PC-3 (cell line): ENCODE measurements around the gene IFNL1. TPM values are rescaled to one million over a fixed set of nuclear protein-coding genes. Genes with fewer than 3 reads are reported as not detected.

ENCODE experiments used
- ATAC-seq: fragments of 200-7000 bp; cut with Tn5 transposase; 2 replicates; pipeline ENCODE4 v1.9.1; 2020; ENCODE audit warnings: mild to moderate bottlenecking, moderate library complexity
- BruUV-seq: library from RNA; stranded (reverse); fragments of 400-500 nt; replicated peaks from 2 replicates; lab custom pipeline; 2021; lab: Mats Ljungman, UMichigan
- CTCF ChIA-PET: fragments of 300-600 bp; sonication (Branson Sonifier 250); formaldehyde crosslinking; loops from one replicate; lab custom pipeline; 2022; ENCODE audit warnings: antibody characterized with exemption; lab: Charles Lee
- POLR2A ChIA-PET: fragments of 300-600 bp; sonication (Branson Sonifier 250); formaldehyde crosslinking; loops from one replicate; lab custom pipeline; 2022; ENCODE audit warnings: antibody characterized with exemption; ENCODE audit not compliant: unreplicated experiment; lab: Charles Lee
- DNase-seq: peaks from one replicate; pipeline ENCODE4 v3.0.0-alpha.2; 2015
- H2AFZ ChIP-seq: fragments of 300-600 bp; sonication (generic); 2 replicates; pipeline ENCODE4 v1.6.0; 2016; ENCODE audit warnings: antibody characterized with exemption, low read length
- H3F3A ChIP-seq: fragments of 300-600 bp; sonication (generic); one replicate; pipeline ENCODE4 v1.6.0; 2017; ENCODE audit warnings: antibody characterized with exemption, low read length, control low read depth, mild to moderate bottlenecking; ENCODE audit not compliant: unreplicated experiment
- H3K27ac ChIP-seq: fragments of 300-600 bp; sonication (generic); 2 replicates; pipeline ENCODE4 v1.5.1; 2016; ENCODE audit warnings: mild to moderate bottlenecking, low read length
- H3K27me3 ChIP-seq: fragments of 300-600 bp; sonication (generic); 2 replicates; pipeline ENCODE4 v1.6.1; 2016; ENCODE audit warnings: low read length, mixed read lengths
- H3K36me3 ChIP-seq: fragments of 300-600 bp; sonication (generic); 2 replicates; pipeline ENCODE4 v1.6.1; 2016; ENCODE audit warnings: low read depth, mixed run types, low read length, mixed read lengths
- H3K4me1 ChIP-seq: fragments of 300-600 bp; sonication (generic); 2 replicates; pipeline ENCODE4 v1.5.1; 2016; ENCODE audit warnings: low read length; ENCODE audit not compliant: insufficient read depth
- H3K4me2 ChIP-seq: fragments of 300-600 bp; sonication (generic); 2 replicates; pipeline ENCODE4 v1.6.0; 2016; ENCODE audit warnings: low read length
- H3K4me3 ChIP-seq: fragments of 300-600 bp; sonication (generic); 2 replicates; pipeline ENCODE4 v1.5.1; 2016; ENCODE audit warnings: mild to moderate bottlenecking, low read length, mixed read lengths
- H3K79me2 ChIP-seq: fragments of 300-600 bp; sonication (generic); 2 replicates; pipeline ENCODE4 v1.6.1; 2017; ENCODE audit warnings: low read length, mixed read lengths
- H3K9ac ChIP-seq: fragments of 300-600 bp; sonication (generic); 2 replicates; pipeline ENCODE4 v1.6.0; 2016; ENCODE audit warnings: mild to moderate bottlenecking, low read length
- H3K9me2 ChIP-seq: fragments of 300-600 bp; sonication (generic); replicated peaks from 2 replicates; pipeline ENCODE4 v1.6.1; 2016; ENCODE audit warnings: mixed run types, low read length, mixed read lengths
- H3K9me3 ChIP-seq: fragments of 300-600 bp; sonication (generic); 2 replicates; pipeline ENCODE4 v1.6.1; 2016; ENCODE audit warnings: low read length, mixed read lengths
- H4K20me1 ChIP-seq: fragments of 300-600 bp; sonication (generic); 2 replicates; pipeline ENCODE4 v1.6.1; 2016; ENCODE audit warnings: low read length, mixed read lengths
- CTCF ChIP-seq: fragments of 300-600 bp; sonication (generic); conservative IDR thresholded peaks from 2 replicates; pipeline ENCODE4 v1.5.1; 2017; ENCODE audit warnings: antibody characterized with exemption, low read depth, mild to moderate bottlenecking, low read length
- EZH2 ChIP-seq: fragments of 300-600 bp; sonication (generic); IDR thresholded peaks from one replicate; pipeline ENCODE4 v1.6.1; 2017; ENCODE audit warnings: antibody characterized with exemption, mild to moderate bottlenecking, low read length; ENCODE audit not compliant: unreplicated experiment
- EZH2phosphoT487 ChIP-seq: fragments of 300-600 bp; sonication (generic); IDR thresholded peaks from 2 replicates; pipeline ENCODE4 v1.6.1; 2018; ENCODE audit warnings: mild to moderate bottlenecking, antibody characterized with exemption, low read length, borderline replicate concordance
- intact Hi-C: fragments of 100-400 bp; cut with micrococcal nuclease; formaldehyde crosslinking; loops from 2 replicates; pipeline ENCODE4 v1.9.0; 2023
- total RNA-seq: library from RNA; depleted of rRNA; stranded (reverse); fragments of >200 nt; gene quantifications from 2 replicates; pipeline ENCODE4 v1.2.3, GENCODE V29; 2014

IFNL1 gene
- total RNA-seq, 1 experiment from 2014 or later: not detected

DNA sequence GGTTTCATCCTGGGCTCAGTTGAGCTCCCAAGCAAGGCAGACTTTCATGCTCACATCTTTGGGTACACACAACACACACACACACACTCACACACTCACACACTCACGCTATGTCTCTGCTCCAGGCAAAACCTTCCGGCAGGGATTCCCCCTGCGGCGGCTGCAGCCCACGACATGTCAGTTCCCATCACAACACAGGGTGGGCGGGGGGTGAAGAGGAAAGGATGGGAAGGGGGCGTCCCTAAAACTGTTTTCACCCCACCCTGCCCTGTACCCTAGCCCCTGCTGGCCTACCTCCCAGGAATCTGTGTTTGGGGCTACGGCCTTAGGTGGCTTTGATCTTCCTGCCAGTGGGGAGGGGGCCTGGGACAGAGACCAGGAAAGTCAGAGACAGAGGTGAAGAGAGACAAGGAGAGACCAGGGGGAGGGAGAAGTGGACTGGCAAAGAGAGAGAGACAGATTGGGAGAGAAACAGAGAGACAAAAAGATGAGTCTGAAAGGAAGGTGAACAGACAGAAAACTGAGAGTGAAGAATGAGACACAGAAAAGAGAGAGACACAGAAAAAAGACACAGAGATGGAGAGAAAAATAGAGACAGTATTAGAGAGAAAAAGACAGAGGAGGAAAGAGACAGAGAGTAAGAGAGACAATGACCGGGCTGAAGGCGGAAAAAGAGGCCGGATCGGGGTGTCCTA, 20.6 kb downstream of the IFNL1 start:
- H3K27ac ChIP-seq: no peak overlapping the region
- POLR2A ChIA-PET: no interaction called here
- H3K36me3 ChIP-seq: no peaks in the 10 kb centered on the region
- CTCF ChIA-PET: no interaction called here
- no TSS peak for BruUV-seq
- H4K20me1 ChIP-seq: no peaks in the 10 kb centered on the region
- DNase-seq: no peak
- H3K4me3 ChIP-seq: no peak overlapping the region
- TF ChIP-seq EZH2phosphoT487: no peak
- no peak for TF ChIP-seq CTCF
- no peak for TF ChIP-seq EZH2
- H2AFZ ChIP-seq: no peak overlapping the region
- H3K9me3 ChIP-seq: no peaks in the 10 kb centered on the region
- H3K27me3 ChIP-seq: no peaks in the 10 kb centered on the region
- intact Hi-C loops: no loop called here
- no peaks in the 10 kb centered on the region for H3K9me2 ChIP-seq
- 0 out of 2 replicates have a peak, but pooled peaks cover 4% of the 10 kb centered on the region for H3K4me1 ChIP-seq
- no peak for ATAC-seq
- no peak overlapping the region for H3K9ac ChIP-seq
- no peak overlapping the region for H3K4me2 ChIP-seq
- no peaks in the 10 kb centered on the region for H3F3A ChIP-seq
- H3K79me2 ChIP-seq: peaks cover 12% of the 10 kb centered on the region; the same call in 1 of the 2 replicates

GRCh38 chr19:39317476-39317875, 21.3 kb downstream of the IFNL1 start:
- Histone ChIP-seq H3K27ac (no peak overlapping the region), H4K20me1 (no peaks in the 10 kb centered on the region)
- POLR2A ChIA-PET: no interaction called here

More at GRCh38 chr19:39317476-39317875, 21.3 kb downstream of the IFNL1 start:
- H3K79me2 ChIP-seq: peaks cover 12% of the 10 kb centered on the region; the same call in 1 of the 2 replicates
- no peaks in the 10 kb centered on the region for H3K9me3 ChIP-seq
- H3K4me2 ChIP-seq: no peak overlapping the region
- no peaks in the 10 kb centered on the region for H3F3A ChIP-seq
- CTCF ChIA-PET: no interaction called here
- intact Hi-C loops: no loop called here
- H3K9me2 ChIP-seq: no peaks in the 10 kb centered on the region
- no TSS peak for BruUV-seq
- no peak for ATAC-seq
- no peaks in the 10 kb centered on the region for H3K27me3 ChIP-seq
- no peak overlapping the region for H3K9ac ChIP-seq
- H3K4me3 ChIP-seq: no peak overlapping the region
- H3K4me1 ChIP-seq: 0 out of 2 replicates have a peak, but pooled peaks cover 4% of the 10 kb centered on the region
- H3K36me3 ChIP-seq: no peaks in the 10 kb centered on the region
- TF ChIP-seq CTCF (no peak), EZH2phosphoT487 (no peak), EZH2 (no peak)
- DNase-seq: no peak
- no peak overlapping the region for H2AFZ ChIP-seq
